Measurements from ENCODE around the gene PUM1. TPM values are rescaled to one million over a fixed set of nuclear protein-coding genes. Genes with fewer than 3 reads are reported as not detected.

Gene PUM1
- total and polyA plus RNA-seq, 2 of the 8 experiments (the other 6 are each of a cell fraction or from before 2014, with no cell fraction given), result 122 to 177 TPM

- no peak for TF ChIP-seq CHD7 (IDR thresholded peaks at IDR 0.05; ENCODE audit: insufficient replicate concordance, low read length)
- no peak for TF ChIP-seq PHF8 (conservative IDR thresholded peaks at IDR 0.05; ENCODE audit: low read depth, low read length)
- TF ChIP-seq NANOG (IDR thresholded peaks at IDR 0.05; ENCODE audit: insufficient read depth, low read depth, low read length, poor library complexity, severe bottlenecking), result no peak
- TF ChIP-seq ZNF274 (IDR thresholded peaks at IDR 0.05; ENCODE audit: borderline replicate concordance, extremely low read depth, low read length), result no peak
- no peak for TF ChIP-seq POLR2AphosphoS5 (IDR thresholded peaks at IDR 0.05; ENCODE audit: low read depth, low read length)
- TF ChIP-seq ATF3 (IDR thresholded peaks at IDR 0.05; ENCODE audit: insufficient read depth, low read depth, low read length), result no peak
- TF ChIP-seq RAD21 (IDR thresholded peaks at IDR 0.05 in 1 of 2, conservative IDR thresholded peaks at IDR 0.05 in 1 of 2; ENCODE audit: low read depth in 2 of 2, low read length in 2 of 2), result no peak
- TF ChIP-seq TBP (IDR thresholded peaks at IDR 0.05; ENCODE audit: low read depth, low read length), result no peak
- TF ChIP-seq SIN3A (conservative IDR thresholded peaks at IDR 0.05 in 1 of 2, IDR thresholded peaks at IDR 0.05 in 1 of 2; ENCODE audit: low read depth in 1 of 2, low read length in 2 of 2), result no peak
Measured at GRCh38 chr1:31012210-31012924, 53.1 kb downstream of the PUM1 start (continued).

Data from H1 (cell line).